ENCODE data around the gene USP38.
"Not testable (repeated sequence)": the region's sequence is repeated elsewhere in the genome, so short reads cannot be mapped to it uniquely, and the experiment has no call there.

USP38 gene

DNA sequence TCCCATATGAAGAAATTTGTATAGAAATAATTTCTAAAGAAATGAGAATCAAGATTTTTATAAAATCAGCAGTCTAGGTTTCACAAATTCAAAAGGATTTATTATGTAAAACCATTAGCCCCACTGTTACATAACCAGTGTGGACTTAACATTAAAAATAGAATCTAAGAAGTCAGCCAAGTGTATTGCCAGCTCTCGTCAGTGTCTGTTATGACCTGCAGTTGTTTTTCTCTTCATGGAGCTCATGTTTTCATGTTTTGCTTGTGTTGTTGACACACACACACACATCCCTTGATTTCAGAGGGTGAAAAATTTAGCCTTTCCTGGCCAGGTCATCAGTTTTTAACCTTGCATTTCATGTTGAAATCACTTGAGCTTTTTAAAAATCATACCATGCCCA lies 39.5 kb downstream of the USP38 start:
- no peak for DNase-seq

DNA sequence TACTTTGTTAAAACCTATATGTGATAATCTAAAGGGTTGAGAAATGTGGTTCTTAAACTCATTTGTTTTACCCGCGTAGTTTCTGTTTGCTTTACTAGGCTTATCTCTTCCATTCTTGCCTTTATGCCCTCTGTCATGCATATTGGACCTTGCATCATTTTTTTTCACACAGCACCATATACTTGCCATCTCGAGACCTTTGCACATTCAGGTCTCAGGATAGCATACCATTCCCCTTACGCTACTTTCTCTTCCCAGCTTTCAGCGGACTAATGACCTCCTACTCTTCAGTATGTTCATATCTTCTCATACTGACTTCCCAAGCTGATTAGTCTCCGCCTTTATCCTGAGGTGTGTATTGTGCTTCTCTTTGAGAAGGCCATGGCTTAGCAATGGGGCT lies 40.5 kb downstream of the USP38 start:
- no peak for DNase-seq

GRCh38 chr4:143230683-143231082 lies 46.0 kb downstream of the USP38 start:
- no peak for DNase-seq

DNA sequence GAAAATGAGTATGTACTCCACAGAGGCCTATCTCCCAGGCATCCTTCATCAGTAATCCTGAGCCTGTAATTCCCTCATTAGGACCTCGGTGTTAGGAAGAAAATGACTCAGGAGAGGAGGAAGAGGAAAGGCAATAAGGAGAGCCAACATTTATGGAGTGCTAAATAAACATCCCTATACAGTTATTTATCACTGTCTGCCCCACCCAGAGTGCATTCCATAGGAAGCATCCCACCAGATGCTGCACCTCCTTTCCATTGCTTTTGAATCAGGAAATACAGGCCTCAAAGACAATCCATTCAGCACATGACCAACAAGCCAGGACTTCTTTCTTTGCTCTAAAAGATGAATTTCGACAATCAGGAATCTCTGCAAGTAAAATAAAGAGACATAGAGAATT lies 47.6 kb downstream of the USP38 start:
- no peak for DNase-seq

DNA sequence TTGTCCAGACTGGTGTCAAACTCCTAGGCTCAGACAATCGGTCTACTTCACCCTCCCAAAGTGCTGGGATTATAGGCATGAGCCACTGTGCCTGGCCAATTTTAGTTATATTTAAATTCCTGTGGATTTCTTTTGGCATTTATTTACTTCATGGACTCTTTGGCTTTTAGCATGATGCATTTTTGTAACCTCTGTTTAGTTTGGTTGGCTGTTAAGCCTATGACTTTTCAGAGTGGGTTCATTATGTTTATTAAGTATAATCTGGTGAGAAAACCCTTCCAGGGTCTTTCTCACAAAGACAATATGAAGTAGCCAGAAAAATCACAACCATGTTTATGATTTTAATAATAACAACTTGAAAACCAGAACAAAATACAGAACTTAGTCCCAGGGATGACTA lies 49.4 kb downstream of the USP38 start:
- no peak for DNase-seq

DNA sequence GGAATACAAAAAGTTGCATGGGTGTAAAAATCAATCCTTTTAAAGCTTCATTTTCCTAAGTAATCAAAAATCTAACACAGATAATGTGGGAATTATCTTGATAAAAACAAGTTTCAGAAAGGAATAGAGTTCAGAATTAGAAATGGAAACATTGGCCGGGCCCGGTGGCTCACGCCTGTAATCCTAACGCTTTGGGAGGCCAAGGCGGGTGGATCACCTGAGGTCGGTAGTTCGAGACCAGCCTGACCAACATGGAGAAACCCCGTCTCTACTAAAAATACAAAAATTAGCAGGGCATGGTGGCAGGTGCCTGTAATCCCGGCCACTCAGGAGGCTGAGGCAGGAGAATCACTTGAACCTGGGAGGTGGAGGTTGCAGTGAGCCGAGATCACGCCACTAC lies 52.5 kb downstream of the USP38 start:
- not testable (repeated sequence) for DNase-seq

DNA sequence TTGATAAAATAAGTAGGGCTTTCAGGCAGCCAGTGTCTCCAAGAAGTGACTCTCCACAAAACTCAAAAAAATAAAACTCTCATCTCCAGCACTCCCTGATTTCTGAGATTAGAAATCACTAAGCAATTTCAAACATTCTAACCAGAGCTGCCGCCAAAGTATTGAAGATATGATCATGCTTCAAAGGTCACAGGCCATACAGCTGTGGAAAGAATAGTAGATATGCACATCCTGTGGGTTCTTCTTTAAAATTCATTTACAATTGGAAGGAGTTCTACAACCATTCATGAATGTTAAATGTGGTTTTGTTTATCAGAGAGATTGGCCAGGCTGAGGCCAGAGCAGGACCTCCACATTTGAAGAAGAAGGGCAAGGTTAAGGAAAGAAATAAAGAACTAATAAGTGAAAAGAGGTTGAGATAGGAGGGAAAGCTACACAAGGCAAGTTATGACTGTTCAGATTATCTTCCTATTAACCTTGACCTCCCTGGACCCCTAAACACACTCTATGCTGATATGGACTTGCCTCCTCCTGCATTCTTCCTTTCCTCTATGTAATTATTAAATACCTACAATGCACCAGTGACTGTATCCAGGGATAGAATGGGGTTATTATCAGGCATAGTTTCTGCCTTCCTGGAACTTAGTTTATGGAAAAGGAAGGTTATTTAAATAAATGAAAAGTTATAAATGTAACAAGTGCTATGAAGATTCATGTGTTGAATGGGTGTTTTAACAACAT lies 56.4 kb downstream of the USP38 start:
- no peak for DNase-seq

DNA sequence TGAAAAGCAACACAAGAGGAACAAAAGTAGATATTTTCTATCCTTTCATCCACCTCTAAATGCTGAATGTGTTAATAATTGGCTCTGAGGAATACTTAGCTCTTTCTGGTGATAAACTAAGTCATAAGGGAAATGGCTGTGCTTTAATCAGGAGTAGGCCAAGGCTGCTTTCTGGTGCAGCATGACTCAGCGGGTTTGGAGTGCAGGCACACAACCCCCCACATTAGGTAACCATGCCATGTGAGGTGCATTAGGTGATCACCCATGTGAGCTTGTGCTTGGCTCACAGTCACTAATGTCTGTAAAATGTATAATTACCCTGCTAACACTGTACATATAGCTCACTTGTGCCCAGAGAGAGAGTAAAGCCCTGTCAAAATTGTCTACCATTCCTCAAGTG lies 57.2 kb downstream of the USP38 start:
- DNase-seq, result no peak

DNA sequence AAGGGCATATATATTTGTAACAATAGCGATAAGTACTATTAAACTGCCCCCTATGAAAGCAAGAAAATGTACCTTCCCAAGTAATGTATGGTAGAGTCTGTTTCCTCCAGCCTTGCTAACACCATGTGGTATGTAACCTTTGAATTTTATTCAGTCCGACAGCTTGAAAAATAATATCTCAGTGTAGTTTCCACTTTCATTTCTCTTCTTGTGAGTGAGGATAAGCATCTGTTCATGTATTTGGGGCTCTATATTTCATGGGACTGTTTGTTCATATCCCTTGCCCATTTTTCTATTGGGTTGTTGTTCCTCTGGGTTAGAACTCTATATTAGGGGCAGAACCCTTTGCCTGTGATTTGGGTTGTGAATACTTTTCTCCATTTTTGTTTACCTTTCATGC lies 58.3 kb downstream of the USP38 start:
- DNase-seq, result no peak

DNA sequence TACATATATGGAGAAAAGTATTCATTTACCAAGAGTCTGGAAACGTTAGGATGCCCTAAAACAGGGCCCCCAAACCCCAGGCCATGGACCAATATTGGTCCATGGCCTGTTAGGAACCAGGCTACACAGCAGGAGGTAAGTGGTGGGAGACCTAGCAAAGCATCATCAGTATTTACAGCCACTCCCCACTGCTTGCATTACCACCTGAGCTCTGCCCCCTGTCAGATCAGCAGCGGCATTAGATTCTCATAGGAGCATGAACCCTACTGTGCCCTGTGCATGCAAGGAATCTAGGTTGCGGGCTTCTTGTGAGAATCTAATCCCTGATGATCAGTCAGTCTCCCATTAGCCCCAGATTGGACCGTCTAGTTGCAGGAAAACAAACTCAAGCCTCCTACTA lies 62.3 kb downstream of the USP38 start:
- DNase-seq, result no peak

DNA sequence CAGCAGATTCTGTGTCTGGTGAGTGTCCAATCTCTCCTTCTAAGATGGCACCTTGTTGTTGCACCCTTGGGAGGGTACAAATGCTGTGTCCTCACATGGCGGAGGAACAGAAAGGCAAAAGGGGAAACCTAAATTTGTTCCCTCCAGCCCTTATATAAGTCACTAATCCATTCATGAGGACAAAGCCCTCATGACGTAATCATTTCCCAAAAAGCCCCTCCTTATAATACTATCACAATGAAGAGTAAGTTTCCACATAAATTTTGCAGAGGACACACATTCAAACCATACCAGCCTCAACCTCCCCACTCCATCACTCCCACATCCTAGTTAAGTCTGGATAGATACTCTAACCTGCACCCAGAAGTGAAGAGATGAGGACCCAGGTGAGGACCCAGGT lies 63.1 kb downstream of the USP38 start:
- no peak for DNase-seq

DNA sequence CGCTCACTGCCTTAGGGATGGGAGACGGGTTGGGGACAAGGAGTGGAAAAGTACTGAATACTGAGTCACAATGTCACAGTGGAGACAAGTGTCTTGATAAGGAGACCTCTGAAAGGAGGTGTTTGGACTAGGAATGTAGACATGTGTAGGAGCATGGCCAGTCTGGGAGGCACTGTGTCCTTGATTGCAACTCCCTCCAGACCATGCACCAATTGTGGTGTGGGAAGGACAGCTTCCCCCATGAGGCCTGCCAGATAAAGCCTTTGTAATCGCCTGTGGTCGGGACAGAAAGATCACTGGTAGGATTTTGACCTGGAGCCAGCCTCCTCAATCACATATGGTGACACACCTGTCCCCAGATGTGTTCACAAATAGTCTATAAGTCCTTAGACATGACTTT lies 64.1 kb downstream of the USP38 start:
- no peak for DNase-seq

DNA sequence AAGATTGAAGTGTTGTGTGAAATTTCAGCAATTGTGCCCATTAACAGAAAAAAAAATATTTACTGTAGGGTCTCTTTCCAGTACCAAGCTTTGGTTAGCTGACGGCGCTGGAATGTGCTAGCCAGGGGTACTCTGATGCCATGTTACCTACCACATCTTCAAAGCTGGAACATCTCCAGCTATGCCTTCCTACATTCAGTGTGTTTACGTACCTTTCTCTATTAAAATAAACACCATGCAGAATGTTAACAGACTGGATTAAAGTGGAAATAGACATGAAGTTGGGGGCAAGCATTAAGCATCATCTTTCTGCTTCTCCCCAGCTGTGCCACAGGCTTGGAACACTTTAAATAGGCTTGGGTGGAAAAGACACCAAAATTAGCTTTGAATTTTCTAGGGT lies 65.9 kb downstream of the USP38 start:
- no peak for DNase-seq

- DNase-seq, result no peak
Measured at GRCh38 chr4:143251348-143251747, 66.6 kb downstream of the USP38 start.

DNA sequence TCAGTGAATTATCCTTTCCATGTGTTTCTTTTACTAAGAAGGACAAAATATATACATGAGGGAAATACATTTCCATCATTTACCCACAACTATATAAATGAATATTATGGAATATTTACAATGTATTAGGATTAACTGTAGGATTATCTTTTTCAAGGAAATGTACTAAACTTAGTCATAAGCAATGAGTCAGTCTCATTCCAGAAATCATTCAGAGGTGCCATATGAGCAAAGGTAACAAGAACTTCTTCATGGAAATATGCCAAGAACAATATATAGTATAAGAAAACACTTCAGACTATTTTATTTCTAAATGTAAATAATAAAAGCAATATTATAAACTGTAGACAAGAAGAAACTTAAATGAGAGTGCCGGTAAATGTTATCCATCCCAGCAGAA lies 67.1 kb downstream of the USP38 start:
- no peak for DNase-seq

DNA sequence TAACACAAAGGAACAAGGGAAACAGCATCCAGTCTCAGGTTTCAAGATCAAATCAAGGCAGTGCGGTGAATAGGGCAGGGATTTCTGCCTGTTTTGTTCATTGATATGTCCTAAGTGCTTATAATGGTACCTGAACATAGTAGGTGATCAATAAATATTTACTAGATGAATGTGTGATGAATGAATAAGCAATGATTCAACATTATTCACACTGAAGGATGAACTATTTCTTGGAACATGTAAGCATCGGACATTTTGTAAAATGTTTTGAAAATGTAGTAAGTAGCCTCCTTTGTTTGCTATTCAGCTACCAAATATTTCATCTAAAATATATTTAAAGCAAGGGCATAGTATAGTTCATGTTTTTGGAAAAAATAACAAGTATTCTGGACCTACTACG lies 67.8 kb downstream of the USP38 start:
- no peak for DNase-seq

DNA sequence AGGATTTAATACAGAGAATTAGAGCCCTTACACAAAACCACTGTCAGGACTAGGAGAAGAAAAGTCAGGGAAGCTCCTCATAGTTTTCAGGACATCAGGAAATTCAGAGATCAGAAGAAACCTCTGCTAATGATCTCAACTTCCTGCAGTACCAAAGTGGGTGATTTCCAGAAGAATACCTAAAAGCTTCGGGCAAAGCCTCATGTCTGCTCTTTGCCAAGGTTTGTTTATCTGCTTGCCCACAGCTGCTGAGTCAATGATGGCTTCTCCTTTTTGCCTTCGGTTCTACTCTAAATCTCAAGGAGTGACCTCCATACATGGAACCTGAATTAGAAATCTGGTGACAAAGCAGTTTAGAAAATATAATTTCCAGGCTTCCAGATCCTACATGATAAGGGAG lies 68.4 kb downstream of the USP38 start:
- no peak for DNase-seq

GRCh38 chr4:143254491-143255226 lies 69.9 kb downstream of the USP38 start:
- DNase-seq, result no peak

- no peak for DNase-seq
Measured at GRCh38 chr4:143256456-143256855, 71.7 kb downstream of the USP38 start.

GRCh38 chr4:143257356-143257755 lies 72.6 kb downstream of the USP38 start:
- DNase-seq, result no peak

- no peak for DNase-seq
Measured at GRCh38 chr4:143260750-143261149, 76.0 kb downstream of the USP38 start.

GRCh38 chr4:143262838-143263237 lies 78.1 kb downstream of the USP38 start:
- DNase-seq, result no peak

GRCh38 chr4:143267690-143268089 lies 83.0 kb downstream of the USP38 start:
- not testable (repeated sequence) for DNase-seq

- no peak for DNase-seq
Measured at GRCh38 chr4:143270256-143270838, 85.6 kb downstream of the USP38 start.
